ENCODE results near the gene ZFR2. TPM values are rescaled to one million over a fixed set of nuclear protein-coding genes. Genes with fewer than 3 reads are reported as not detected.
A peak's percentile ranks its signal among the peaks of the same experiment; 100 is the strongest.

Gene ZFR2
- total and polyA plus RNA-seq, 2 of the 8 experiments (the other 6 are each of a cell fraction or from before 2014, with no cell fraction given), result 14.5 to 28.4 TPM

GRCh38 chr19:3785938-3786824 lies 82.7 kb downstream of the ZFR2 start, which contains the start of gene MATK (continued):
- TF ChIP-seq CHD7 (IDR thresholded peaks at IDR 0.05; ENCODE audit: insufficient replicate concordance, low read length) (no peak), RAD21 (IDR thresholded peaks at IDR 0.05 in 1 of 2, conservative IDR thresholded peaks at IDR 0.05 in 1 of 2; ENCODE audit: low read depth in 2 of 2, low read length in 2 of 2) (no peak), CEBPB (IDR thresholded peaks at IDR 0.05; ENCODE audit: low read depth, low read length) (no peak), SP4 (IDR thresholded peaks at IDR 0.05; ENCODE audit: low read length) (no peak), CBX8 (IDR thresholded peaks at IDR 0.05; ENCODE audit: borderline replicate concordance, low read depth, low read length) (no peak), CTBP2 (IDR thresholded peaks at IDR 0.05; ENCODE audit: borderline replicate concordance, insufficient read depth, insufficient read length, low read length) (no peak), PHF8 (conservative IDR thresholded peaks at IDR 0.05; ENCODE audit: low read depth, low read length) (peak; percentile 51), HDAC2 (IDR thresholded peaks at IDR 0.05; ENCODE audit: borderline replicate concordance in 1 of 2, low read depth in 2 of 2, low read length in 2 of 2) (peak in 1 of 2 experiments; percentile 95; a peak in 2 of 4 replicates)

All from H1 (cell line).